GM12878 (cell line): Measurements from ENCODE around the gene BRF1. TPM values are rescaled to one million over a fixed set of nuclear protein-coding genes. Genes with fewer than 3 reads are reported as not detected.

ENCODE experiments used
- BHLHE40 ChIP-seq, 2 experiments: fragments of 450-650 bp in 1 of 2; IDR thresholded peaks; 2 replicates each; pipeline ENCODE4 v1.6.1; 2011 to 2017; ENCODE audit warnings: low read depth in 2 of 2, borderline replicate concordance in 1 of 2, improper control_type of control experiment in 1 of 2, low read length in 1 of 2, mild to moderate bottlenecking in 1 of 2
- E2F8 ChIP-seq: fragments of 450-650 bp; IDR thresholded peaks from 2 replicates; pipeline ENCODE4 v1.6.1; 2018; ENCODE audit warnings: mild to moderate bottlenecking, low read depth, moderate library complexity; ENCODE audit not compliant: partially characterized antibody
- EED ChIP-seq: sonication (generic); IDR thresholded peaks from 2 replicates; pipeline ENCODE4 v1.6.1; 2016; ENCODE audit warnings: antibody characterized with exemption, low read depth
- FOS ChIP-seq: IDR thresholded peaks from 3 replicates; pipeline ENCODE4 v1.6.1; 2011; ENCODE audit warnings: borderline replicate concordance; ENCODE audit not compliant: insufficient read length; ENCODE audit errors: extremely low read depth
- GATAD2B ChIP-seq: fragments of 450-650 bp; conservative IDR thresholded peaks from 2 replicates; pipeline ENCODE4 v1.6.1; 2017; ENCODE audit warnings: low read depth, mild to moderate bottlenecking, moderate library complexity
- JUND ChIP-seq: IDR thresholded peaks from 2 replicates; pipeline ENCODE4 v1.6.1; 2012; ENCODE audit warnings: low read depth, mild to moderate bottlenecking, low read length, improper control_type of control experiment, moderate library complexity
- LARP7 ChIP-seq: fragments of 450-650 bp; IDR thresholded peaks from 2 replicates; pipeline ENCODE4 v1.6.1; 2017; ENCODE audit warnings: mild to moderate bottlenecking
- MEF2A ChIP-seq: IDR thresholded peaks from 2 replicates; pipeline ENCODE4 v1.6.1; 2011; ENCODE audit warnings: low read depth, mild to moderate bottlenecking, low read length, moderate library complexity; ENCODE audit not compliant: insufficient read depth
- NBN ChIP-seq: fragments of 450-650 bp; IDR thresholded peaks from 2 replicates; pipeline ENCODE4 v1.6.1; 2016
- NFIC ChIP-seq: IDR thresholded peaks from 2 replicates; pipeline ENCODE4 v1.6.1; 2012; ENCODE audit warnings: low read depth, mild to moderate bottlenecking, inconsistent platforms, low read length, moderate library complexity
- NKRF ChIP-seq: fragments of 450-650 bp; conservative IDR thresholded peaks from 2 replicates; pipeline ENCODE4 v1.6.1; 2017; ENCODE audit warnings: mild to moderate bottlenecking, moderate library complexity
- POLR2A ChIP-seq: IDR thresholded peaks from 2 replicates; pipeline ENCODE4 v1.6.1; 2011; ENCODE audit warnings: low read depth, mild to moderate bottlenecking, low read length
- SIX5 ChIP-seq: IDR thresholded peaks from 2 replicates; pipeline ENCODE4 v1.6.1; 2011; ENCODE audit warnings: mild to moderate bottlenecking, low read depth, low read length, moderate library complexity; ENCODE audit not compliant: severe bottlenecking
- SP1 ChIP-seq: IDR thresholded peaks from one replicate; pipeline ENCODE4 v1.6.1; 2011; ENCODE audit warnings: low read depth, low read length
- SUPT20H ChIP-seq: IDR thresholded peaks from 2 replicates; pipeline ENCODE4 v1.6.1; 2011; ENCODE audit warnings: low read depth, mild to moderate bottlenecking, low read length, moderate library complexity, borderline replicate concordance; ENCODE audit not compliant: control insufficient read depth
- TAF1 ChIP-seq: IDR thresholded peaks from 2 replicates; pipeline ENCODE4 v1.6.1; 2011; ENCODE audit warnings: mild to moderate bottlenecking, low read depth, low read length, borderline replicate concordance
- USF2 ChIP-seq: IDR thresholded peaks from 2 replicates; pipeline ENCODE4 v1.6.1; 2011; ENCODE audit warnings: low read depth, low read length, improper control_type of control experiment, borderline replicate concordance
- polyA plus RNA-seq, 11 experiments: library from polyadenylated mRNA; depleted of rRNA in 4 of 11; unstranded in 6 of 11; stranded (reverse) in 5 of 11; fragments of >200 nt; fragmentation: Nextera tagmentation in 4 of 11; fragmentation: Illumina TruSeq in 1 of 11; extraction: Ambion mirVana in 4 of 11; extraction: Trizol in 1 of 11; gene quantifications; 1 replicate in 1 of 11; 2 replicates in 10 of 11; pipeline versions ENCODE4 v1.2.1 to v1.2.3, GENCODE V29; 2011 to 2016; ENCODE audit warnings: inconsistent platforms in 2 of 11, missing spikeins in 2 of 11, low read depth in 1 of 11
- total RNA-seq, 4 experiments: library from RNA; depleted of rRNA in 3 of 4; stranded (reverse); fragments of >200 nt in 3 of 4; fragmentation: Illumina TruSeq in 1 of 4; extraction: Trizol in 1 of 4; gene quantifications; 2 replicates each; pipeline versions ENCODE4 v1.2.1 to v1.2.3, GENCODE V29; 2013 to 2021
- TF ChIP-seq, protein P1 (sequence below): fragments of 150-350 bp; IDR thresholded peaks from 2 replicates; pipeline ENCODE4 v1.6.1; 2014; ENCODE audit warnings: mild to moderate bottlenecking, low read depth, low read length
- TF ChIP-seq, protein P2 (sequence below): fragments of 450-650 bp; IDR thresholded peaks from 2 replicates; pipeline ENCODE4 v1.6.1; 2017; ENCODE audit warnings: mild to moderate bottlenecking

BRF1 gene
- total and polyA plus RNA-seq, 10 of the 15 experiments (the other 5 are each of a cell fraction or from before 2014, with no cell fraction given) = 0.21 to 33.5 (median 10.7) TPM

GRCh38 chr14:105292826-105293711 lies 7.7 kb downstream of the BRF1 start (continued):
- TF ChIP-seq E2F8 (no peak), SUPT20H (no peak), SIX5 (no peak), NKRF (no peak), TAF1 (no peak), BHLHE40 (IDR thresholded peaks at IDR 0.05; ENCODE audit: borderline replicate concordance in 1 of 2, low read depth in 2 of 2, low read length in 1 of 2) (peak in 1 of 2 experiments; percentile 16; a peak in 1 of 4 replicates), USF2 (no peak), MEF2A (no peak), NBN (no peak), POLR2A (peak; percentile 45), EED (peak; percentile 56), LARP7 (0 out of 2 replicates have a peak, but pooled peaks have one; percentile 25), JUND (no peak), SP1 (no peak), FOS (no peak), GATAD2B (0 out of 2 replicates have a peak, but pooled peaks have one; percentile 6), NFIC (no peak)
- TF ChIP-seq, protein P1, sequence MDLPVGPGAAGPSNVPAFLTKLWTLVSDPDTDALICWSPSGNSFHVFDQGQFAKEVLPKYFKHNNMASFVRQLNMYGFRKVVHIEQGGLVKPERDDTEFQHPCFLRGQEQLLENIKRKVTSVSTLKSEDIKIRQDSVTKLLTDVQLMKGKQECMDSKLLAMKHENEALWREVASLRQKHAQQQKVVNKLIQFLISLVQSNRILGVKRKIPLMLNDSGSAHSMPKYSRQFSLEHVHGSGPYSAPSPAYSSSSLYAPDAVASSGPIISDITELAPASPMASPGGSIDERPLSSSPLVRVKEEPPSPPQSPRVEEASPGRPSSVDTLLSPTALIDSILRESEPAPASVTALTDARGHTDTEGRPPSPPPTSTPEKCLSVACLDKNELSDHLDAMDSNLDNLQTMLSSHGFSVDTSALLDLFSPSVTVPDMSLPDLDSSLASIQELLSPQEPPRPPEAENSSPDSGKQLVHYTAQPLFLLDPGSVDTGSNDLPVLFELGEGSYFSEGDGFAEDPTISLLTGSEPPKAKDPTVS = no peak
- TF ChIP-seq, protein P2, sequence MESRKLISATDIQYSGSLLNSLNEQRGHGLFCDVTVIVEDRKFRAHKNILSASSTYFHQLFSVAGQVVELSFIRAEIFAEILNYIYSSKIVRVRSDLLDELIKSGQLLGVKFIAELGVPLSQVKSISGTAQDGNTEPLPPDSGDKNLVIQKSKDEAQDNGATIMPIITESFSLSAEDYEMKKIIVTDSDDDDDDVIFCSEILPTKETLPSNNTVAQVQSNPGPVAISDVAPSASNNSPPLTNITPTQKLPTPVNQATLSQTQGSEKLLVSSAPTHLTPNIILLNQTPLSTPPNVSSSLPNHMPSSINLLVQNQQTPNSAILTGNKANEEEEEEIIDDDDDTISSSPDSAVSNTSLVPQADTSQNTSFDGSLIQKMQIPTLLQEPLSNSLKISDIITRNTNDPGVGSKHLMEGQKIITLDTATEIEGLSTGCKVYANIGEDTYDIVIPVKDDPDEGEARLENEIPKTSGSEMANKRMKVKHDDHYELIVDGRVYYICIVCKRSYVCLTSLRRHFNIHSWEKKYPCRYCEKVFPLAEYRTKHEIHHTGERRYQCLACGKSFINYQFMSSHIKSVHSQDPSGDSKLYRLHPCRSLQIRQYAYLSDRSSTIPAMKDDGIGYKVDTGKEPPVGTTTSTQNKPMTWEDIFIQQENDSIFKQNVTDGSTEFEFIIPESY = no peak
- TF ChIP-seq, all 136 proteins: peak for 6
